MM.1S (cell line): Measurements from ENCODE around the gene RPH3AL.

Source experiments
- DNase-seq: peaks from one replicate; pipeline ENCODE4 v3.0.0-alpha.2; 2015
- H2AFZ ChIP-seq: fragments of 300-600 bp; sonication (generic); 2 replicates; pipeline ENCODE4 v1.6.0; 2016; ENCODE audit warnings: antibody characterized with exemption, low read length
- H3F3A ChIP-seq: fragments of 300-600 bp; sonication (generic); 2 replicates; pipeline ENCODE4 v1.6.1; 2016; ENCODE audit warnings: mild to moderate bottlenecking, antibody characterized with exemption, low read length, moderate library complexity, mixed read lengths; ENCODE audit not compliant: insufficient read depth
- H3K27ac ChIP-seq: fragments of 300-600 bp; sonication (generic); 2 replicates; pipeline ENCODE4 v1.5.1; 2016; ENCODE audit warnings: mild to moderate bottlenecking, low read length
- H3K27me3 ChIP-seq: fragments of 300-600 bp; sonication (generic); replicated peaks from 2 replicates; pipeline ENCODE4 v1.6.0; 2016; ENCODE audit warnings: low read length; ENCODE audit not compliant: insufficient read depth
- H3K36me3 ChIP-seq: fragments of 300-600 bp; sonication (generic); replicated peaks from 2 replicates; pipeline ENCODE4 v1.6.1; 2016; ENCODE audit warnings: mild to moderate bottlenecking, low read length, mixed read lengths; ENCODE audit not compliant: insufficient read depth
- H3K4me1 ChIP-seq: fragments of 300-600 bp; sonication (generic); 2 replicates; pipeline ENCODE4 v1.6.1; 2016; ENCODE audit warnings: low read length, mixed read lengths
- H3K4me2 ChIP-seq: fragments of 300-600 bp; sonication (generic); 2 replicates; pipeline ENCODE4 v1.6.0; 2016; ENCODE audit warnings: low read depth, low read length
- H3K4me3 ChIP-seq: fragments of 300-600 bp; sonication (generic); 2 replicates; pipeline ENCODE4 v1.5.1; 2016; ENCODE audit warnings: low read length, mixed read lengths
- H3K79me2 ChIP-seq: fragments of 300-600 bp; sonication (generic); 2 replicates; pipeline ENCODE4 v1.6.1; 2016; ENCODE audit warnings: mixed run types, low read length, mixed read lengths
- H3K9ac ChIP-seq: fragments of 300-600 bp; sonication (generic); 2 replicates; pipeline ENCODE4 v1.6.1; 2016; ENCODE audit warnings: low read length, mixed read lengths
- H3K9me2 ChIP-seq: fragments of 300-600 bp; sonication (generic); replicated peaks from 2 replicates; pipeline ENCODE4 v1.6.1; 2016; ENCODE audit warnings: mild to moderate bottlenecking, low read length, mixed read lengths; ENCODE audit not compliant: insufficient read depth
- H3K9me3 ChIP-seq: fragments of 300-600 bp; sonication (generic); replicated peaks from 2 replicates; pipeline ENCODE4 v1.6.1; 2016; ENCODE audit warnings: mild to moderate bottlenecking, low read length, mixed read lengths; ENCODE audit not compliant: insufficient read depth
- H4K20me1 ChIP-seq: fragments of 300-600 bp; sonication (generic); 2 replicates; pipeline ENCODE4 v1.6.1; 2016; ENCODE audit warnings: mild to moderate bottlenecking, low read length, moderate library complexity, mixed read lengths; ENCODE audit not compliant: insufficient read depth
- CTCF ChIP-seq: fragments of 300-600 bp; sonication (generic); IDR thresholded peaks from 2 replicates; pipeline ENCODE4 v1.5.1; 2016; ENCODE audit warnings: antibody characterized with exemption, low read length, mixed read lengths
- EZH2 ChIP-seq: fragments of 300-600 bp; sonication (generic); optimal IDR thresholded peaks from 2 replicates; pipeline ENCODE3; 2017; ENCODE audit warnings: low read depth, mild to moderate bottlenecking, antibody characterized with exemption, low read length, mixed read lengths
- EZH2phosphoT487 ChIP-seq: fragments of 300-600 bp; sonication (generic); IDR thresholded peaks from 2 replicates; pipeline ENCODE4 v1.6.1; 2018; ENCODE audit warnings: antibody characterized with exemption, low read length

The RPH3AL gene

GRCh38 chr17:381941-382643 lies 29.5 kb upstream of the RPH3AL start:
- Histone ChIP-seq H3K27me3 (peaks cover 74% of the 10 kb centered on the region), H3F3A (no peaks in the 10 kb centered on the region), H3K36me3 (no peaks in the 10 kb centered on the region), H4K20me1 (no peaks in the 10 kb centered on the region), H3K4me1 (no peaks in the 10 kb centered on the region), H3K27ac (no peak overlapping the region), H3K9me3 (no peaks in the 10 kb centered on the region), H3K9me2 (no peaks in the 10 kb centered on the region), H3K4me3 (no peak overlapping the region), H3K4me2 (no peak overlapping the region), H3K9ac (no peak overlapping the region), H2AFZ (no peak overlapping the region), H3K79me2 (no peaks in the 10 kb centered on the region)
- DNase-seq: no peak
- no peak for TF ChIP-seq CTCF
- no peak for TF ChIP-seq EZH2phosphoT487
- TF ChIP-seq EZH2: no peak

- H3K36me3 ChIP-seq: no peaks in the 10 kb centered on the region
- H3K4me3 ChIP-seq: no peak overlapping the region
- TF ChIP-seq EZH2 (no peak), EZH2phosphoT487 (no peak), CTCF (no peak)
- no peaks in the 10 kb centered on the region for H3K79me2 ChIP-seq
- H3K4me1 ChIP-seq: no peaks in the 10 kb centered on the region
- no peak overlapping the region for H3K27ac ChIP-seq
- H4K20me1 ChIP-seq: no peaks in the 10 kb centered on the region
- no peak overlapping the region for H3K9ac ChIP-seq
- H3K4me2 ChIP-seq: no peak overlapping the region
- no peaks in the 10 kb centered on the region for H3K9me3 ChIP-seq
- no peak for DNase-seq
- H3K9me2 ChIP-seq: no peaks in the 10 kb centered on the region
- H3K27me3 ChIP-seq: peaks cover 75% of the 10 kb centered on the region
- H2AFZ ChIP-seq: no peak overlapping the region
- H3F3A ChIP-seq: no peaks in the 10 kb centered on the region
Measured at GRCh38 chr17:381516-381915, 28.9 kb upstream of the RPH3AL start.

GRCh38 chr17:379531-380465 lies 27.2 kb upstream of the RPH3AL start:
- Histone ChIP-seq H3K9ac (no peak overlapping the region), H3K27ac (no peak overlapping the region), H3K79me2 (no peaks in the 10 kb centered on the region), H3K4me1 (no peaks in the 10 kb centered on the region), H3K36me3 (no peaks in the 10 kb centered on the region), H3F3A (no peaks in the 10 kb centered on the region), H3K27me3 (peaks cover 81% of the 10 kb centered on the region), H4K20me1 (no peaks in the 10 kb centered on the region), H3K4me2 (no peak overlapping the region), H3K9me2 (no peaks in the 10 kb centered on the region), H2AFZ (no peak overlapping the region), H3K4me3 (no peak overlapping the region), H3K9me3 (no peaks in the 10 kb centered on the region)
- TF ChIP-seq EZH2 (no peak), CTCF (no peak), EZH2phosphoT487 (no peak)
- DNase-seq: no peak
